Neural progenitor cell (in vitro differentiated cells): ENCODE data around the gene TGIF2LX. TPM values are rescaled to one million over a fixed set of nuclear protein-coding genes. Genes with fewer than 3 reads are reported as not detected.
"Not testable (repeated sequence)": the region's sequence is repeated elsewhere in the genome, so short reads cannot be mapped to it uniquely, and the experiment has no call there.

ENCODE experiments used
- DNase-seq: peaks from one replicate; pipeline ENCODE4 v3.0.0-alpha.2; 2016; ENCODE audit warnings: low spot score
- H2AFZ ChIP-seq: fragments of 200-600 bp; sonication (generic); replicated peaks from 2 replicates; pipeline ENCODE4 v1.6.1; 2016; ENCODE audit warnings: antibody characterized with exemption
- H3F3A ChIP-seq: fragments of 200-600 bp; sonication (generic); 2 replicates; pipeline ENCODE4 v1.6.1; 2016; ENCODE audit warnings: antibody characterized with exemption, low read depth
- H3K27ac ChIP-seq: fragments of 200-600 bp; sonication (generic); 2 replicates; pipeline ENCODE4 v1.5.1; 2016; ENCODE audit warnings: mild to moderate bottlenecking
- H3K27me3 ChIP-seq: fragments of 200-600 bp; sonication (generic); 2 replicates; pipeline ENCODE4 v1.6.1; 2016; ENCODE audit warnings: mild to moderate bottlenecking, moderate library complexity
- H3K36me3 ChIP-seq: fragments of 200-600 bp; sonication (generic); 2 replicates; pipeline ENCODE4 v1.5.1; 2016
- H3K4me1 ChIP-seq: fragments of 200-600 bp; sonication (generic); 2 replicates; pipeline ENCODE4 v1.6.1; 2016; ENCODE audit warnings: mixed run types
- H3K4me2 ChIP-seq: fragments of 200-600 bp; sonication (generic); 2 replicates; pipeline ENCODE4 v1.6.1; 2016
- H3K4me3 ChIP-seq: fragments of 200-600 bp; sonication (generic); 2 replicates; pipeline ENCODE4 v1.5.1; 2016
- H3K79me2 ChIP-seq: fragments of 200-600 bp; sonication (generic); 2 replicates; pipeline ENCODE4 v1.6.1; 2016; ENCODE audit warnings: low read depth
- H3K9ac ChIP-seq: fragments of 200-600 bp; sonication (generic); 2 replicates; pipeline ENCODE4 v1.6.1; 2016
- H3K9me3 ChIP-seq: fragments of 200-600 bp; sonication (generic); 2 replicates; pipeline ENCODE4 v1.5.1; 2016; ENCODE audit warnings: low read depth
- H4K20me1 ChIP-seq: fragments of 200-600 bp; sonication (generic); 2 replicates; pipeline ENCODE4 v1.6.1; 2016; ENCODE audit warnings: low read depth
- H3K27ac Mint-ChIP-seq: 3 replicates; pipeline ENCODE4 v1.8.0; 2021; ENCODE audit warnings: mixed read lengths
- H3K27me3 Mint-ChIP-seq: 2 replicates; pipeline ENCODE4 v1.8.0; 2022; ENCODE audit warnings: low read depth, mild to moderate bottlenecking, inconsistent platforms, moderate library complexity, mixed read lengths; ENCODE audit not compliant: insufficient read depth
- H3K36me3 Mint-ChIP-seq: 3 replicates; pipeline ENCODE4 v1.8.0; 2021; ENCODE audit warnings: mixed read lengths
- H3K4me1 Mint-ChIP-seq: 3 replicates; pipeline ENCODE4 v1.8.0; 2021; ENCODE audit warnings: mixed read lengths
- H3K4me3 Mint-ChIP-seq: 3 replicates; pipeline ENCODE4 v1.8.0; 2021; ENCODE audit warnings: mild to moderate bottlenecking, moderate library complexity, mixed read lengths
- H3K9me3 Mint-ChIP-seq: 3 replicates; pipeline ENCODE4 v1.8.0; 2020; ENCODE audit warnings: mixed read lengths
- total RNA-seq: library from RNA; depleted of rRNA; stranded (reverse); fragments of >200 nt; gene quantifications from 2 replicates; pipeline ENCODE4 v1.2.3, GENCODE V29; 2015; ENCODE audit warnings: low replicate concordance

Gene TGIF2LX
- not detected in 2 replicates for total RNA-seq

- DNase-seq, H3K27me3 ChIP-seq, H3K27me3 Mint-ChIP-seq, H3K36me3 ChIP-seq, H3K4me1 Mint-ChIP-seq, H3F3A ChIP-seq, H3K9me3 Mint-ChIP-seq, H2AFZ ChIP-seq, H3K4me3 ChIP-seq, H3K27ac ChIP-seq, H3K79me2 ChIP-seq, H3K27ac Mint-ChIP-seq, H3K36me3 Mint-ChIP-seq, H3K4me2 ChIP-seq, H3K4me1 ChIP-seq, H3K4me3 Mint-ChIP-seq, H3K9me3 ChIP-seq, H4K20me1 ChIP-seq, H3K9ac ChIP-seq: not testable (repeated sequence)
These were observed at the start of gene TGIF2LX for GRCh38 chrX:89921665-89922064. TSS of gene TGIF2LX (plus strand) at chrX:89921908. CDS start at chrX:89922086, 178 bp downstream.

- not testable (repeated sequence) for H3K9ac ChIP-seq, H4K20me1 ChIP-seq, H3K4me3 Mint-ChIP-seq, H3K9me3 Mint-ChIP-seq, H3K27ac ChIP-seq, H3K27me3 Mint-ChIP-seq, H3K27ac Mint-ChIP-seq, DNase-seq, H3K36me3 Mint-ChIP-seq, H3K27me3 ChIP-seq, H3K4me2 ChIP-seq, H3K79me2 ChIP-seq, H3K4me1 ChIP-seq, H3K9me3 ChIP-seq, H3K4me3 ChIP-seq, H3K4me1 Mint-ChIP-seq, H2AFZ ChIP-seq, H3F3A ChIP-seq, H3K36me3 ChIP-seq
These were observed 728 bp downstream of the TGIF2LX start for GRCh38 chrX:89922338-89922934.

- H4K20me1 ChIP-seq, H3K27ac ChIP-seq, H3K27me3 Mint-ChIP-seq, H3K27me3 ChIP-seq, H3K36me3 ChIP-seq, H3K36me3 Mint-ChIP-seq, H3K9ac ChIP-seq, H3K27ac Mint-ChIP-seq, H3K79me2 ChIP-seq, H3K9me3 Mint-ChIP-seq, H3K4me2 ChIP-seq, DNase-seq, H3F3A ChIP-seq, H3K9me3 ChIP-seq, H3K4me3 ChIP-seq, H3K4me3 Mint-ChIP-seq, H3K4me1 ChIP-seq, H2AFZ ChIP-seq, H3K4me1 Mint-ChIP-seq: not testable (repeated sequence)
These were observed 21.4 kb downstream of the TGIF2LX start for GRCh38 chrX:89943077-89943476.

- H3K27ac Mint-ChIP-seq, H3K9me3 ChIP-seq, H3K4me3 Mint-ChIP-seq, H3K4me1 ChIP-seq, H3K9ac ChIP-seq, H3K36me3 ChIP-seq, H2AFZ ChIP-seq, H3K79me2 ChIP-seq, H4K20me1 ChIP-seq, H3F3A ChIP-seq, H3K4me3 ChIP-seq, H3K27me3 ChIP-seq, H3K27me3 Mint-ChIP-seq, H3K4me2 ChIP-seq, H3K4me1 Mint-ChIP-seq, H3K27ac ChIP-seq, H3K9me3 Mint-ChIP-seq, H3K36me3 Mint-ChIP-seq, DNase-seq: not testable (repeated sequence)
These were observed 43.9 kb downstream of the TGIF2LX start for GRCh38 chrX:89965588-89965987.
